GM10266 (cell line): ENCODE results near the gene GOLT1A.

Experiments
- DNase-seq: peaks from one replicate; pipeline ENCODE4 v3.0.0; 2012; ENCODE audit errors: extremely low spot score
- TF ChIP-seq, protein P1 (sequence below): IDR thresholded peaks from 2 replicates; pipeline ENCODE4 v1.5.1; 2012; ENCODE audit warnings: mild to moderate bottlenecking, low read depth; ENCODE audit not compliant: control insufficient read depth, insufficient read depth; ENCODE audit errors: missing control alignments

The GOLT1A gene

DNA sequence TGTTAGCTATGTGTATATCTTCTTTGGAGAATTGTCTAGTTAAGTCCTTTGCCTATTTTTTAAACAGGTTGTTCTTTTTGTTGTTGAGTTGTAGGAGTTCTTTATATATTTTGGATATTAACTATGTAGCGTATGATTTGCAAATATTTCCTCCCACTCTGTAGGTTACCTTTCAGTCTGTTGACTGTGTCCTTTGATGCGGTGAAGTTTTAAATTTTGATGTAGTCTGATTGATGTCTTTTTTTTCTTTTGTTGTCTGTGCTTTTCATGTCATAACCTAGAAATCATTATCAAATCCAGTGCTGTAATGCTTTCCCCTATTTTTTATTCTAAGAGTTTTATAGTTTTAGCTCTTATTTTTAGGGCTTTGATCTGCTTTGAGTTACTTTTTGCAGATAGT lies 8.8 kb downstream of the GOLT1A start:
- TF ChIP-seq, protein P1, sequence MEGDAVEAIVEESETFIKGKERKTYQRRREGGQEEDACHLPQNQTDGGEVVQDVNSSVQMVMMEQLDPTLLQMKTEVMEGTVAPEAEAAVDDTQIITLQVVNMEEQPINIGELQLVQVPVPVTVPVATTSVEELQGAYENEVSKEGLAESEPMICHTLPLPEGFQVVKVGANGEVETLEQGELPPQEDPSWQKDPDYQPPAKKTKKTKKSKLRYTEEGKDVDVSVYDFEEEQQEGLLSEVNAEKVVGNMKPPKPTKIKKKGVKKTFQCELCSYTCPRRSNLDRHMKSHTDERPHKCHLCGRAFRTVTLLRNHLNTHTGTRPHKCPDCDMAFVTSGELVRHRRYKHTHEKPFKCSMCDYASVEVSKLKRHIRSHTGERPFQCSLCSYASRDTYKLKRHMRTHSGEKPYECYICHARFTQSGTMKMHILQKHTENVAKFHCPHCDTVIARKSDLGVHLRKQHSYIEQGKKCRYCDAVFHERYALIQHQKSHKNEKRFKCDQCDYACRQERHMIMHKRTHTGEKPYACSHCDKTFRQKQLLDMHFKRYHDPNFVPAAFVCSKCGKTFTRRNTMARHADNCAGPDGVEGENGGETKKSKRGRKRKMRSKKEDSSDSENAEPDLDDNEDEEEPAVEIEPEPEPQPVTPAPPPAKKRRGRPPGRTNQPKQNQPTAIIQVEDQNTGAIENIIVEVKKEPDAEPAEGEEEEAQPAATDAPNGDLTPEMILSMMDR, result no peak
- DNase-seq, result no peak

DNA sequence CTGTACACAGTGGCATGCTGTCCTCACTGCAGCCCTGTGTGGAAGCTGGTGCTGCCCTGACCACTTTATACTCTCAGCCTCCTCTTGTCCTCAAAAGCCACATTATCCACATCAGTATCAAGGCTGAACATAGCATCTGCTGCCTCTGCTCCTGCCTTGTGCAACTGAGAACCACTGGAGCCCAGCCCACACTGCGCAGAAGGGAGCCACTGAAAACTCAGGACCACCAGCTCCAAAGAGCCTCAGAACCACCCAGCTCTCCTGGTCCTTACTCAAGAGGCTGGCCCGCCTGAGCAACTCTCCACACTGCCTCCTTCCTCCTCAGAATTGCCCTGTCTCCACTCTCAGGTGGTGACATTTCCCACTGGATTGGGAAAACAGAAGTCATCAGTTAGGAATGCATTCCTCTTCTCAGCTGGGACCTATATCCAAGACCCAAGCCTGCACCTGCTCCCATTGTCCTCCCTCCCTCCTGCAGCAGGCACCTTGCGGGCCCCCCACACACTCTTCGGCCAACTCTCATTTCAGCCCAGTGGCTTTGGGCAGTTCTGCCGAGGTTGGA lies 10.5 kb downstream of the GOLT1A start:
- TF ChIP-seq, protein P1, result no peak
- no peak for DNase-seq

DNA sequence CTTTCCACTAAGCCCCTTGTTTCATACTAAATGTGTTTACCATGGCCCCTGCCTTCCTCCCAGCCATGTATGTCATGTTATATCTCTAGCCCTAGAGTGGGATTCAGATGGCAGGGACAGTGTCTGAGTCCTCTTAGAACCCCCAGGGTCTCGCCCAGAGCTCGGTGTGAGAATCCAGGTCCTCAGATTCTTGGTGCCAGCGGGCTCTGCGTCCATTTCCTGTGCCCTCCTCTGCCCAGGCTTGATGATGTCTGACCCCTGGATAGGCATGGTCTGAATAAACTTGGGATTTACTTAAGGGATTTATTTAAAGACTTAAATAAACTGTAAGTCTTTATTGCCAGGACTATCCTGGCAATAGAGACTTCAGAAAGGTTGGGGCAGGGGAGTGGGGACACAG lies 11.3 kb downstream of the GOLT1A start:
- TF ChIP-seq, protein P1, result no peak
- DNase-seq, result no peak

DNA sequence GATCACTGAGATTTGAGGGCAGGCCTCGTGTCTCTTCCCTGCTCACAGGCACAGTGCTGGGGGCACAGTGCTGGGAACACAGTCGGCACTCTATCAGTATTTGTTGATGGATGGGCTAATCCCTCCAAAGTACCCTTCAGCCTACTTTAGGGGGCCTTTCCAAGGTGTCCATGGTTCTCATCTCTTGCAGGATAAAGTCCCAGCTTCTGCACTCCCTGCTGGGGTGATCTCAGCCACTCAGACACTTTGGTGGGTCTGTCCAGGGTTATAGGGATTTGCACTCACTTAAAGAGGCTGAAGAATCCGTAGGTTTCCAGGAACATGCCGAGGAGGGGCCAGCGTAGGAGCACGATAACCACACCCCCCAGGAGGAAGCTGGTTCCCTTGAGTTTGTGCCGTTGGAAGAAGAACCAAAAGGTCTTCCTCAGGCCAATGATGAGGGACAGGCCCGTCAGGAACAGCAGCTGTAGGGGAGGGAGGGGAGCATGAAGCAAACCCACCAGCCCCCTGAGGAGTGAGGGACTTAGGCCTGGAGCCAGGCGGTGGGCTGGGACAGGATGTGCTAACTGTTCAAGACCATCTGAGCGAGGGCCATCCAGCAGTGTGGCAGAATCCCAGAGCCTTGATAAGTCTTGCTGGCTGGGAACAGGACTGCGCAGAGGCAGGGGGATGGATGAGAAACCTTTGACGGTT lies 12.3 kb downstream of the GOLT1A start:
- DNase-seq, result no peak
- TF ChIP-seq, protein P1, result no peak

DNA sequence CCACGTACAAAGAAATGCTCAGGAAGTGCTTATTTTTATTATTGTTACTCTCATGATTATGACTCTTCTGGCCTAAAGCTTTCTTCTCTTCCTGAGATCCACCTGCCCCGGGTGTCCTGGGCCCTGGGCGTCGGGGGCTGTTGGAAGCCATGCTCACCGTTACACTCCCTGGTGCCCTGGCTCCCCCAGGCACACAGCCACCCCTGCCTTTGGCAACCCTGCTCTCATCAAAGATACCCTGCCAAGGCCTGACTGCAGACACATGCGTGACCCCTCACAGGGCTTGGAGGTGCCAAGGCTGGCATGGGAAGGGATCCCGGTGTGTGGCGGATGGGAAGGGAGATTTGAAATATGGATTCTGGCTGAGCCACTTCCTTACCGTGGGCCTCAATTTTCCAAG lies 14.2 kb downstream of the GOLT1A start:
- no peak for DNase-seq
- TF ChIP-seq, protein P1, result no peak

DNA sequence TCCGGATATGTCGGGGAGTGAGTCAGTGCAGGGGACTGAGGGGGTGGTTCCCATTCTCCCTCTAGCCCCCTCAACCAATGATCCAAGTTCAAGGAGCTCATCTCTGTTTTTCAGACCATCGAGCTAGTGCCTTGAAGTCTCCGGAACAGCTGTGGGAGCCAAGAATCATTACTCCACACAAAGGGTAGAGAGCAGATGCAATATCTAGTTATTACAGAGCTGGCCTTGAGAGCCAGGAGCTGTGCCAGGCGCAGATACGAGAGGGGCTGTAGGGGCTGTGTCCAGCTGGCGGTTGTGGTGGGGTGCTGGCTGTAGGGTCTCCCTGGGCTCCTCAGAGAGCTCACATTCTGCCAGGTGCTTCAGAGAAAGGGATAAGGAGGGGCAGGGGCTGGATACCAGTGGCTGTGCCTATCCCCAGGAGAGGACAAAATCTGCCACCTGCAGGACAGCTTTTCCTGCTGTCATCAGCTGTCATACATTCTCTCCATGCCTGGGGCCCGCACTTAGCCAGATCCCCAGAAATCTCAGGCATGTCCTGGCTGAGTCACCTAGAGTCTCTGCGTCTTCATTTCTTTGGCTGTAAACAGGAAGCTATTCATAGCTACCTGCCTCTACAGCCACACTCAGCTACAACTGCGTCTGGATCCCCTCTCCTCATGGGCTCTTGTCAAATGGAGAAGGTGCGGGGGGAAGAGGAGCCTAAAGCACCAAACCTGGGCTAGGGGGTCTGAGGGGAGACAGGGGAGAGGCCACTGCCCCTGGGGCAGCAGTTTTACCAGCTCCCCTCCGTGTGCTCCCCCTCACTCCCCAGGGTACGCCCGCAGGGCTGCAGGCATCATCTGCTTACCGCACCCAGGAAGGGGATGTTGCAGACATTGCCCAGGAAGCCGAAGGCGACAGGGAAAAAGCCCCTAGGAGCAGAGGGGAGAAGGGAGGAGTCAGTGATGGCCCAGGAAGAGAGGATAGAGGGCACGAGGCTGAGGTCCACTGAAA lies 15.1 kb downstream of the GOLT1A start:
- TF ChIP-seq, protein P1, result no peak
- DNase-seq, result no peak
